Right lobe of liver (tissue), 6 donors: ENCODE results near the gene TDRD10. TPM values are rescaled to one million over a fixed set of nuclear protein-coding genes. Genes with fewer than 3 reads are reported as not detected.

ENCODE experiments used
- ATAC-seq, 4 donors: fragments of 200-7000 bp; cut with Tn5 transposase; one replicate each; pipeline ENCODE4 v1.9.1; 2020; ENCODE audit warnings: mild to moderate bottlenecking in 4 of 4, moderate library complexity in 4 of 4
- DNase-seq, 3 donors: peaks; one replicate each; pipeline ENCODE4 v3.0.0-alpha.2; 2020
- H3K27ac ChIP-seq, 3 donors: fragments of 200-600 bp; one replicate each; pipeline ENCODE4 v1.8.0; 2022
- H3K27me3 ChIP-seq, 2 donors: fragments of 200-600 bp; one replicate each; pipeline ENCODE4 v1.8.0; 2022
- H3K36me3 ChIP-seq, 4 donors: fragments of 200-600 bp; sonication (generic) in 1 of 4; one replicate each; pipeline versions ENCODE4 v1.5.1 to v1.8.0; 2017 to 2022; ENCODE audit warnings: control low read depth in 1 of 4
- H3K4me1 ChIP-seq, 4 donors: fragments of 200-600 bp; sonication (generic) in 1 of 4; one replicate each; pipeline versions ENCODE4 v1.5.1 to v1.8.0; 2017 to 2022; ENCODE audit warnings: control low read depth in 1 of 4
- H3K4me3 ChIP-seq, 3 donors: fragments of 200-600 bp; one replicate each; pipeline ENCODE4 v1.8.0; 2022
- H3K9me3 ChIP-seq, 4 donors: fragments of 200-600 bp; sonication (generic) in 1 of 4; one replicate each; pipeline versions ENCODE4 v1.5.1 to v1.8.0; 2017 to 2022; ENCODE audit warnings: control low read depth in 1 of 4
- CTCF ChIP-seq, 4 donors: fragments of 200-600 bp in 3 of 4; fragments of 450-650 bp in 1 of 4; IDR thresholded peaks; one replicate each; pipeline versions ENCODE4 v1.5.1 to v1.8.0; 2016 to 2022; ENCODE audit warnings: antibody characterized with exemption in 4 of 4, mild to moderate bottlenecking in 2 of 4
- POLR2A ChIP-seq: fragments of 450-650 bp; IDR thresholded peaks from one replicate; pipeline ENCODE4 v1.6.1; 2017; ENCODE audit warnings: antibody characterized with exemption, mild to moderate bottlenecking
- WGBS: methylation state at CpG from one replicate; pipeline ENCODE4 v1.1.6; 2018; ENCODE audit warnings: low coverage, low lambda C conversion rate; ENCODE audit not compliant: insufficient coverage; ENCODE audit errors: missing lambda C conversion rate; 5-methylcytosine and 5-hydroxymethylcytosine counted together
- intact Hi-C, 2 donors: fragments of 100-400 bp; cut with DNase I; formaldehyde crosslinking; loops; one replicate each; pipeline versions ENCODE4 v1.11.2 to v1.14.1; 2022
- total RNA-seq, 6 experiments: library from RNA; depleted of rRNA in 2 of 6; stranded (reverse); fragments of >200 nt in 2 of 6; fragmentation: NEBNext Ultra II Directional in 3 of 6; extraction: Animal tissue kit (Norgen Biotek cat#: 25700) in 3 of 6; gene quantifications; one replicate each; pipeline versions ENCODE4 v1.1.0 to v1.2.4, GENCODE V29; 2016 to 2023
- donor health status: DM: no; HTN: yes; CAD: no.
- donor health status: DM: no; HTN: no; CAD: no.
- donor health status: DM: no; HTN: no; CAD: no.
- donor health status: DM: no; HTN: yes; CAD: no.
- donor health status: DM: no; HTN: yes; CAD: no.

The TDRD10 gene
- total RNA-seq, 6 experiments from 2014 or later = 0.92 to 2.2 (median 1.4) TPM

GRCh38 chr1:154465621-154466195 lies 36.3 kb upstream of the TDRD10 start:
- no peak for DNase-seq
- Histone ChIP-seq H3K9me3 (no peaks in the 10 kb centered on the region), H3K36me3 (peaks cover 0 to 73% (median 17%) of the 10 kb centered on the region in 4 donors), H3K27ac (no peak overlapping the region), H3K27me3 (no peaks in the 10 kb centered on the region), H3K4me3 (no peak overlapping the region), H3K4me1 (peaks cover 0 to 5% (median 0%) of the 10 kb centered on the region in 4 donors)
- 75% methylated on average over 6 of the region's 8 CpGs for WGBS
- intact Hi-C loops = no loop called here
- TF ChIP-seq POLR2A (no peak), CTCF (IDR thresholded peaks at IDR 0.05) (no peak)
- no peak for ATAC-seq

DNA sequence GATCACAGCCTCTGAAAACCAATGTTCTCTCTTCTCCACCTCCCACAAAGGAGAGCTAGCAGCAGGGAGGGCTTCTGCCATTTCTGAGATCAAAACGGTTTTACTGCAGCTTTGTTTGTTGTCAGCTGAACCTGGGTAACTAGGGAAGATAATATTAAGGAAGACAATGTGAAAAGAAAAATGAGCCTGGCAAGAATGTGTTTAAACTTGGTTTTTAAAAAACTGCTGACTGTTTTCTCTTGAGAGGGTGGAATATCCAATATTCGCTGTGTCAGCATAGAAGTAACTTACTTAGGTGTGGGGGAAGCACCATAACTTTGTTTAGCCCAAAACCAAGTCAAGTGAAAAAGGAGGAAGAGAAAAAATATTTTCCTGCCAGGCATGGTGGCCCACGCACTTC lies 35.8 kb upstream of the TDRD10 start:
- peaks cover 0 to 68% (median 14%) of the 10 kb centered on the region in 4 donors for H3K36me3 ChIP-seq
- no peak overlapping the region for H3K4me3 ChIP-seq
- H3K9me3 ChIP-seq = no peaks in the 10 kb centered on the region
- no peaks in the 10 kb centered on the region for H3K27me3 ChIP-seq
- no peak overlapping the region for H3K27ac ChIP-seq
- peaks cover 0 to 5% (median 0%) of the 10 kb centered on the region in 4 donors for H3K4me1 ChIP-seq
- ATAC-seq = no peak
- DNase-seq = no peak
- TF ChIP-seq POLR2A = no peak
- no peak for TF ChIP-seq CTCF (IDR thresholded peaks at IDR 0.05)
- 68% methylated on average over 3 of the region's 3 CpGs for WGBS
- intact Hi-C loops = no loop called here

DNA sequence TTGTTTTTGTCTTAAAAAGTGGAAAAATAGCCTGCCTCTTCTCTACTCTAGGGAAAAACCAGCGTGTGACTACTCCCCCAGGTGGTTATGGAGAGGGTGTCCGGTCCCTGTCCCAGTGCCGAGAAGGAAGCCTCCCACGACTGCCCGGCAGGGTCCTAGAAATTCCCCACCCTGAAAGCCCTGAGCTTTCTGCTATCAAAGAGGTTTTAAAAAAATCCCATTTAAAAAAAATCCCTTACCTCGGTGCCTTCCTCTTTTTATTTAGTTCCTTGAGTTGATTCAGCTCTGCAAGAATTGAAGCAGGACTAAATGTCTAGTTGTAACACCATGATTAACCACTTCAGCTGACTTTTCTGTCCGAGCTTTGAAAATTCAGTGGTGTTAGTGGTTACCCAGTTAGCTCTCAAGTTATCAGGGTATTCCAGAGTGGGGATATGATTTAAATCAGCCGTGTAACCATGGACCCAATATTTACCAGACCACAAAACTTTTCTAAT lies 35.0 kb upstream of the TDRD10 start:
- peak in 2 of 4 donors; percentile 10 to 18 for TF ChIP-seq CTCF (IDR thresholded peaks at IDR 0.05)
- TF ChIP-seq POLR2A = no peak

DNA sequence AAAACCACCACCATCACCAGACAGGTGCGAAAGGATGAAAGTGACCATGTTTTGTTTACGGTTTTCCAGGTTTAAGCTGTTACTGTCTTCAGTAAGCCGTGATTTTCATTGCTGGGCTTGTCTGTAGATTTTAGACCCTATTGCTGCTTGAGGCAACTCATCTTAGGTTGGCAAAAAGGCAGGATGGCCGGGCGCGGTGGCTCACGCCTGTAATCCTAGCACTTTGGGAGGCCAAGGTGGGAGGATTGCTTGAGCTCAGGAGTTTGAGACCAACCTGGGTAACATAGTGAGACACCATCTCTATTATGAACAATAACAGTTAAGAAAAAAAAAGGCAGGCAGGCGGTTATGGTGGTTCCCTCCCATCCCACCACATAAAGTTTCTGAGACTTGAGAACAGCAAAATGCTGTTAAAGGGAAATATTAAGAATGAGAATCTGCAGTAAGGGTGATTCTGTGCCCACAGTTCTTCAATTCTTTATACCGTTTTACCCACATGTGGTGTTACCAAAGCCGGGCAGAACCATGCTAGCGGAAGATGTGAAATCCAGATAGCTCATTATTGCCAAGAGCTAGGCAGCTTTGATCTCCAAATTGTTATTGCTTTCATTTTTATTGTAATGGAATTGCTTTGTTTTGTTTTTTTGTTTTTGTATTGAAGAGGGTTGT lies 34.5 kb upstream of the TDRD10 start:
- Histone ChIP-seq H3K27ac (no peak overlapping the region), H3K27me3 (no peaks in the 10 kb centered on the region), H3K4me1 (peaks cover 0 to 5% (median 0%) of the 10 kb centered on the region in 4 donors), H3K36me3 (peaks cover 0 to 56% (median 14%) of the 10 kb centered on the region in 4 donors), H3K9me3 (no peaks in the 10 kb centered on the region), H3K4me3 (no peak overlapping the region)
- WGBS = 82% methylated on average over 9 of the region's 11 CpGs
- no peak for DNase-seq
- intact Hi-C loops = no loop called here
- TF ChIP-seq CTCF (IDR thresholded peaks at IDR 0.05) (no peak), POLR2A (no peak)
- no peak for ATAC-seq

More for the DNA sequence above, 35.0 kb upstream of the TDRD10 start:
- Histone ChIP-seq H3K27me3 (no peaks in the 10 kb centered on the region), H3K4me3 (no peak overlapping the region), H3K27ac (no peak overlapping the region), H3K9me3 (no peaks in the 10 kb centered on the region), H3K36me3 (peaks cover 0 to 60% (median 14%) of the 10 kb centered on the region in 4 donors), H3K4me1 (peaks cover 0 to 5% (median 0%) of the 10 kb centered on the region in 4 donors)
- ATAC-seq = no peak
- no peak for DNase-seq
- 47% methylated on average over 8 of the region's 8 CpGs for WGBS
- intact Hi-C loops = no loop called here
